Panc1 (cell line): ENCODE results near the gene TPBG. TPM values are rescaled to one million over a fixed set of nuclear protein-coding genes. Genes with fewer than 3 reads are reported as not detected.
A peak's percentile ranks its signal among the peaks of the same experiment; 100 is the strongest.
"Not testable (repeated sequence)": the region's sequence is repeated elsewhere in the genome, so short reads cannot be mapped to it uniquely, and the experiment has no call there.

Experiments
- ATAC-seq: fragments of 200-7000 bp; cut with Tn5 transposase; 2 replicates; pipeline ENCODE4 v1.9.1; 2020; ENCODE audit warnings: mild to moderate bottlenecking, moderate library complexity
- BruUV-seq: library from RNA; stranded (reverse); fragments of 400-500 nt; replicated peaks from 2 replicates; lab custom pipeline; 2021; lab: Mats Ljungman, UMichigan
- CTCF ChIA-PET: fragments of 300-600 bp; sonication (Branson Sonifier 250); formaldehyde crosslinking; loops from one replicate; lab custom pipeline; 2022; ENCODE audit warnings: antibody characterized with exemption; lab: Charles Lee
- POLR2A ChIA-PET: fragments of 300-600 bp; sonication (Branson Sonifier 250); formaldehyde crosslinking; loops from one replicate; lab custom pipeline; 2022; ENCODE audit warnings: antibody characterized with exemption; lab: Charles Lee
- DNase-seq: peaks from one replicate; pipeline ENCODE4 v3.0.0-alpha.2; 2010; ENCODE audit warnings: low read depth, low spot score
- H3K27ac ChIP-seq: 2 replicates; pipeline ENCODE4 v1.5.1; 2011; ENCODE audit warnings: mild to moderate bottlenecking, low read length, inconsistent platforms
- H3K27me3 ChIP-seq: fragments of 200-500 bp; sonication (Bioruptor generic); 2 replicates; pipeline ENCODE4 v1.6.0; 2014; ENCODE audit warnings: low read length, inconsistent platforms; ENCODE audit not compliant: control insufficient read depth, insufficient read depth
- H3K36me3 ChIP-seq: fragments of 200-500 bp; sonication (Bioruptor generic); 2 replicates; pipeline ENCODE4 v1.5.1; 2014; ENCODE audit warnings: inconsistent platforms, mild to moderate bottlenecking, low read length, moderate library complexity; ENCODE audit not compliant: control insufficient read depth, insufficient read depth
- H3K4me1 ChIP-seq: 2 replicates; pipeline ENCODE4 v1.5.1; 2011; ENCODE audit warnings: inconsistent platforms, mild to moderate bottlenecking, low read length, moderate library complexity; ENCODE audit not compliant: control insufficient read depth, insufficient read depth
- H3K4me3 ChIP-seq, 2 experiments: 2 replicates each; pipeline ENCODE4 v1.5.1; 2011 to 2012; ENCODE audit warnings: low read depth in 2 of 2, low read length in 2 of 2, mild to moderate bottlenecking in 2 of 2, inconsistent platforms in 1 of 2, moderate library complexity in 1 of 2
- H3K9me3 ChIP-seq: fragments of 200-500 bp; sonication (Bioruptor generic); 2 replicates; pipeline ENCODE4 v1.5.1; 2014; ENCODE audit warnings: low read depth, mild to moderate bottlenecking, inconsistent platforms, low read length, moderate library complexity; ENCODE audit not compliant: control insufficient read depth, insufficient read depth
- POLR2AphosphoS5 ChIP-seq: IDR thresholded peaks from 2 replicates; pipeline ENCODE4 v1.6.1; 2012; ENCODE audit warnings: mild to moderate bottlenecking, low read depth, low read length, moderate library complexity
- SIN3A ChIP-seq: IDR thresholded peaks from 2 replicates; pipeline ENCODE4 v1.6.1; 2012; ENCODE audit warnings: low read depth, mild to moderate bottlenecking, low read length, moderate library complexity, borderline replicate concordance; ENCODE audit not compliant: insufficient read depth
- TCF7L2 ChIP-seq: IDR thresholded peaks from 2 replicates; pipeline ENCODE4 v1.6.1; 2011; ENCODE audit warnings: mild to moderate bottlenecking, low read depth, low read length, inconsistent platforms
- in situ Hi-C: cut with HindIII; loops from 2 replicates; pipeline ENCODE4 v1.10.0; 2016; ENCODE audit warnings: low sequenced_read_pairs, low pct_unique_long_range_greater_than_20kb
- intact Hi-C: fragments of 100-400 bp; cut with micrococcal nuclease; formaldehyde crosslinking; loops from one replicate; pipeline ENCODE4 v1.10.0; 2022; ENCODE audit not compliant: unreplicated experiment
- total RNA-seq: library from RNA; stranded (reverse); gene quantifications from one replicate; pipeline ENCODE4 v1.2.1, GENCODE V29; 2021; ENCODE audit not compliant: unreplicated experiment
- TF ChIP-seq, protein P1 (sequence below): fragments of 450-650 bp; IDR thresholded peaks from 2 replicates; pipeline ENCODE4 v1.5.1; 2017; ENCODE audit warnings: mild to moderate bottlenecking
- TF ChIP-seq, protein P2 (sequence below), 2 experiments: IDR thresholded peaks; 2 replicates each; pipeline ENCODE4 v1.6.1; 2011 to 2012; ENCODE audit warnings: low read depth in 2 of 2, control low read depth in 1 of 2, low read length in 1 of 2, mild to moderate bottlenecking in 1 of 2, moderate library complexity in 1 of 2; ENCODE audit not compliant: insufficient read depth in 1 of 2

The TPBG gene
- total RNA-seq, 1 experiment from 2014 or later, result 84.1 TPM

DNA sequence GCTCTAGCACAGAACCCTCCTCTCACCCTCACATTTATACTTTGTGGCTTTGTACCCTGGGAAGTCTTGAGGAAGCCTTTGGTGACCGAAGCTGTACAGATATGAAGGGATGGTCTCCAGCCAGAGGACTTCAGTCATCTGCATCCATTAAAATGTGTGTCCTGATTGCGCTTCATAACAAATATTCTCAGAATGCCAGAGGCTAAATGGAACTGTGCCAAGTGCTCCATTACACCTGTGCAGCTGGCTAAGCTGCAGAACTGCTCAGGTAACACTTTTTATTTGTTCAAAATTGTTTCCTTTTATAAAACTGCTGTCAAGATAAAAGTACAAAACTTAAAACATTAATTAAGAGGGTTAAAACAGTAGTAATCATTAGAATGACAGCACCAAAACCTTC is 22.3 kb downstream of the TPBG start:
- Histone ChIP-seq H3K27me3 (no peaks in the 10 kb centered on the region), H3K27ac (no peak overlapping the region), H3K9me3 (no peaks in the 10 kb centered on the region), H3K4me1 (no peaks in the 10 kb centered on the region; the same call in 1 of the 2 replicates), H3K36me3 (no peaks in the 10 kb centered on the region), H3K4me3 (no peak overlapping the region)
- ATAC-seq, result no peak; the same call in 1 of the 2 replicates
- TF ChIP-seq, protein P1, sequence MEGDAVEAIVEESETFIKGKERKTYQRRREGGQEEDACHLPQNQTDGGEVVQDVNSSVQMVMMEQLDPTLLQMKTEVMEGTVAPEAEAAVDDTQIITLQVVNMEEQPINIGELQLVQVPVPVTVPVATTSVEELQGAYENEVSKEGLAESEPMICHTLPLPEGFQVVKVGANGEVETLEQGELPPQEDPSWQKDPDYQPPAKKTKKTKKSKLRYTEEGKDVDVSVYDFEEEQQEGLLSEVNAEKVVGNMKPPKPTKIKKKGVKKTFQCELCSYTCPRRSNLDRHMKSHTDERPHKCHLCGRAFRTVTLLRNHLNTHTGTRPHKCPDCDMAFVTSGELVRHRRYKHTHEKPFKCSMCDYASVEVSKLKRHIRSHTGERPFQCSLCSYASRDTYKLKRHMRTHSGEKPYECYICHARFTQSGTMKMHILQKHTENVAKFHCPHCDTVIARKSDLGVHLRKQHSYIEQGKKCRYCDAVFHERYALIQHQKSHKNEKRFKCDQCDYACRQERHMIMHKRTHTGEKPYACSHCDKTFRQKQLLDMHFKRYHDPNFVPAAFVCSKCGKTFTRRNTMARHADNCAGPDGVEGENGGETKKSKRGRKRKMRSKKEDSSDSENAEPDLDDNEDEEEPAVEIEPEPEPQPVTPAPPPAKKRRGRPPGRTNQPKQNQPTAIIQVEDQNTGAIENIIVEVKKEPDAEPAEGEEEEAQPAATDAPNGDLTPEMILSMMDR, result no peak
- no peak for TF ChIP-seq TCF7L2
- no peak for TF ChIP-seq POLR2AphosphoS5
- TF ChIP-seq, protein P2, sequence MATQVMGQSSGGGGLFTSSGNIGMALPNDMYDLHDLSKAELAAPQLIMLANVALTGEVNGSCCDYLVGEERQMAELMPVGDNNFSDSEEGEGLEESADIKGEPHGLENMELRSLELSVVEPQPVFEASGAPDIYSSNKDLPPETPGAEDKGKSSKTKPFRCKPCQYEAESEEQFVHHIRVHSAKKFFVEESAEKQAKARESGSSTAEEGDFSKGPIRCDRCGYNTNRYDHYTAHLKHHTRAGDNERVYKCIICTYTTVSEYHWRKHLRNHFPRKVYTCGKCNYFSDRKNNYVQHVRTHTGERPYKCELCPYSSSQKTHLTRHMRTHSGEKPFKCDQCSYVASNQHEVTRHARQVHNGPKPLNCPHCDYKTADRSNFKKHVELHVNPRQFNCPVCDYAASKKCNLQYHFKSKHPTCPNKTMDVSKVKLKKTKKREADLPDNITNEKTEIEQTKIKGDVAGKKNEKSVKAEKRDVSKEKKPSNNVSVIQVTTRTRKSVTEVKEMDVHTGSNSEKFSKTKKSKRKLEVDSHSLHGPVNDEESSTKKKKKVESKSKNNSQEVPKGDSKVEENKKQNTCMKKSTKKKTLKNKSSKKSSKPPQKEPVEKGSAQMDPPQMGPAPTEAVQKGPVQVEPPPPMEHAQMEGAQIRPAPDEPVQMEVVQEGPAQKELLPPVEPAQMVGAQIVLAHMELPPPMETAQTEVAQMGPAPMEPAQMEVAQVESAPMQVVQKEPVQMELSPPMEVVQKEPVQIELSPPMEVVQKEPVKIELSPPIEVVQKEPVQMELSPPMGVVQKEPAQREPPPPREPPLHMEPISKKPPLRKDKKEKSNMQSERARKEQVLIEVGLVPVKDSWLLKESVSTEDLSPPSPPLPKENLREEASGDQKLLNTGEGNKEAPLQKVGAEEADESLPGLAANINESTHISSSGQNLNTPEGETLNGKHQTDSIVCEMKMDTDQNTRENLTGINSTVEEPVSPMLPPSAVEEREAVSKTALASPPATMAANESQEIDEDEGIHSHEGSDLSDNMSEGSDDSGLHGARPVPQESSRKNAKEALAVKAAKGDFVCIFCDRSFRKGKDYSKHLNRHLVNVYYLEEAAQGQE (IDR thresholded peaks at IDR 0.05; ENCODE audit: insufficient read depth in 1 of 2, low read depth in 2 of 2, low read length in 1 of 2), result no peak
- TF ChIP-seq SIN3A, result no peak
- in situ Hi-C loops (no loop called here), intact Hi-C loops (no loop called here)
- no peak for DNase-seq
- ChIA-PET CTCF (no interaction called here), POLR2A (interaction anchor here (0.6 kb wide), 1 partner anchor 636 kb away, joined by 9 read pairs; no protein-coding TSS in a partner anchor)
- no TSS peak for BruUV-seq

DNA sequence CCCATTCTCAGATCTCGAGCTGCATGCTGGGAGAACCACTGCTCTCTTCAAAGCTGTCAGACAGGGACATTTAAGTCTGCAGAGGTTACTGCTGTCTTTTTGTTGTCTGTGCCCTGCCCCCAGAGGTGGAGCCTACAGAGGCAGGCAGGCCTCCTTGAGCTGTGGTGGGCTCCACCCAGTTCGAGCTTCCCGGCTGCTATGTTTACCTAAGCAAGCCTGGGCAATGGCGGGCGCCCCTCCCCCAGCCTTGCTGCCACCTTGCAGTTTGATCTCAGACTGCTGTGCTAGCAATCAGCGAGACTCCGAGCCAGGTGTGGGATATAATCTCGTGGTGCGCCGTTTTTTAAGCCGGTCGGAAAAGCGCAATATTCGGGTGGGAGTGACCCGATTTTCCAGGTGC is 31.2 kb downstream of the TPBG start:
- CTCF ChIA-PET, H3K4me3 ChIP-seq, H3K4me1 ChIP-seq, intact Hi-C loops, H3K27ac ChIP-seq, BruUV-seq, H3K36me3 ChIP-seq, H3K27me3 ChIP-seq, in situ Hi-C loops, H3K9me3 ChIP-seq, ATAC-seq, DNase-seq, POLR2A ChIA-PET: not testable (repeated sequence)

DNA sequence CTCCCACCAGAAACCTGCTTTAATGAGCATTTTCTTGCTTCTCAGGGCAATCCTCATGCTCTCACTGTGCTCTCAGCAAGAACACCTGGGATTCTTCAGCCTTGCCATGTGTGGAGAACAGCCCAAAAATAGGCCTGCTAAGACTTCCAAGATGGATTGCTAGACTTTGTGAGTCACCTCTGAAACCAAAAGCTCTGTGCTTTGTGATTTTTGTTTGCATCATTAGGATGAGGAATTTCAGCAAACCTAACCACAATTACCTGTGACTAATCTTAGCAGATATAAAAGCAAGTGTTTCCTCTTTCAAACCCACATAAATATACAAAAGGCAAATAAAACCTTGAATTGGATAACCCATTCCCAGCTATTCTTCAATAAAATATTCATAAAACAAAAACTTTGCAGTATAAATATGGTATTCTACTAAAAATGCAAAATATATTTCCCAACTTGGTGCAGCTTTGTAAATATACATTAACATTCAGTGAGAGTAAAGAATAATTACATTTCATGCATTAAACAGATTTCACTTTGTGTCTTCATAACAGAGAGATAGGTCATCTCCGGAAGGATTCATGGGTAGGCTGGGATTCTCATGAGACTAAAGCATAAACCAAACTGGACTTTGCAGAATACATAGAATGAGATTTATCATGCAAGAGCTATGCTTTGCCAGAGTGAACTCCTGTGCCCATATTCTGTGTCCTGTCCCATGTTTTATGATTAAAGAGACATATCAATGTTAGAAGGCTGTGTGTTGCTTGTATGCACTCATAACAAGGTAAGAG is 33.5 kb downstream of the TPBG start:
- TF ChIP-seq, protein P2 (IDR thresholded peaks at IDR 0.05; ENCODE audit: insufficient read depth in 1 of 2, low read depth in 2 of 2, low read length in 1 of 2), result no peak
- TF ChIP-seq TCF7L2 (no peak), POLR2AphosphoS5 (no peak), SIN3A (no peak)
- TF ChIP-seq, protein P1, result no peak
- POLR2A ChIA-PET, result no interaction called here
- no TSS peak for BruUV-seq
- CTCF ChIA-PET, result no interaction called here
- intact Hi-C loops (no loop called here), in situ Hi-C loops (no loop called here)
- H3K4me1 ChIP-seq, result peaks cover 4% of the 10 kb centered on the region; the same call in 1 of the 2 replicates
- peak; percentile 84 for DNase-seq
- no peak overlapping the region for H3K27ac ChIP-seq
- H3K9me3 ChIP-seq, result no peaks in the 10 kb centered on the region
- no peak overlapping the region for H3K4me3 ChIP-seq
- peak; percentile 60 for ATAC-seq
- no peaks in the 10 kb centered on the region for H3K36me3 ChIP-seq
- H3K27me3 ChIP-seq, result no peaks in the 10 kb centered on the region
